GM21381 (cell line): ENCODE results near the gene SCRN2.

ENCODE experiments used
- ATAC-seq: cut with Tn5 transposase; IDR thresholded peaks from one replicate; pipeline ENCODE4 v1.9.1; 2021; ENCODE audit warnings: mild to moderate bottlenecking, moderate library complexity; ENCODE audit not compliant: unreplicated experiment

SCRN2 gene

GRCh38 chr17:47847341-47848197, 6.5 kb upstream of the SCRN2 start:
- ATAC-seq, result no peak

GRCh38 chr17:47846716-47847340, 5.8 kb upstream of the SCRN2 start:
- ATAC-seq, result no peak

GRCh38 chr17:47845716-47846075, 4.6 kb upstream of the SCRN2 start:
- ATAC-seq, result no peak

- no peak for ATAC-seq
Observed at GRCh38 chr17:47844814-47845715, 4.0 kb upstream of the SCRN2 start.

- no peak for ATAC-seq
Observed at GRCh38 chr17:47844227-47844626, 3.2 kb upstream of the SCRN2 start.

- ATAC-seq, result no peak
Observed at GRCh38 chr17:47843391-47843730, 2.3 kb upstream of the SCRN2 start.

- no peak for ATAC-seq
Observed at GRCh38 chr17:47841488-47842291, 617 bp upstream of the SCRN2 start.

GRCh38 chr17:47840001-47840741, 902 bp downstream of the SCRN2 start:
- no peak for ATAC-seq

GRCh38 chr17:47839071-47839470, 2.0 kb downstream of the SCRN2 start:
- ATAC-seq, result no peak

- no peak for ATAC-seq
Observed at GRCh38 chr17:47838636-47839035, 2.4 kb downstream of the SCRN2 start.

- no peak for ATAC-seq
Observed at GRCh38 chr17:47837401-47838039, 3.6 kb downstream of the SCRN2 start.

- ATAC-seq, result no peak
Observed at GRCh38 chr17:47836601-47837000, 4.5 kb downstream of the SCRN2 start.

- no peak for ATAC-seq
Observed at GRCh38 chr17:47834756-47835155, 6.3 kb downstream of the SCRN2 start.

GRCh38 chr17:47831934-47832327, 9.1 kb downstream of the SCRN2 start:
- peak; percentile 22 for ATAC-seq

- ATAC-seq, result peak; percentile 91
Observed at GRCh38 chr17:47831003-47831933, 9.8 kb downstream of the SCRN2 start, which contains the start of the genes LRRC46 and MRPL10. Gene LRRC46 (plus strand): TSS chr17:47831670. CDS start chr17:47831990, 320 bp downstream. Gene MRPL10 (minus strand): TSS chr17:47831541. CDS start chr17:47831511, 30 bp downstream.

GRCh38 chr17:47830396-47831002, 10.6 kb downstream of the SCRN2 start:
- ATAC-seq, result no peak

GRCh38 chr17:47829870-47830269, 11.2 kb downstream of the SCRN2 start:
- ATAC-seq, result no peak

- ATAC-seq, result no peak
Observed at GRCh38 chr17:47823519-47823918, 17.6 kb downstream of the SCRN2 start.
